Ramos (cell line): ENCODE data around the gene KCNG4.
"Not testable (repeated sequence)": the region's sequence is repeated elsewhere in the genome, so short reads cannot be mapped to it uniquely, and the experiment has no call there.

Source experiments
- in situ Hi-C: fragments of 300-500 bp; cut with MboI; formaldehyde crosslinking; loops from one replicate; pipeline ENCODE4 v1.14.3; 2022; ENCODE audit warnings: low sequenced_read_pairs; ENCODE audit not compliant: unreplicated experiment

KCNG4 gene

GRCh38 chr16:84237994-84238750 is 1.6 kb downstream of the KCNG4 start:
- in situ Hi-C loops = no loop called here

- in situ Hi-C loops = no loop called here
These were observed 3.1 kb downstream of the KCNG4 start for GRCh38 chr16:84236671-84237070.

- in situ Hi-C loops = no loop called here
These were observed 5.2 kb downstream of the KCNG4 start for GRCh38 chr16:84234321-84235241.

GRCh38 chr16:84233748-84234147 is 6.1 kb downstream of the KCNG4 start:
- in situ Hi-C loops = no loop called here

- in situ Hi-C loops = no loop called here
These were observed 6.8 kb downstream of the KCNG4 start for GRCh38 chr16:84232969-84233368.

- in situ Hi-C loops = no loop called here
These were observed 7.8 kb downstream of the KCNG4 start for GRCh38 chr16:84232060-84232459.

GRCh38 chr16:84229471-84229870 is 10.3 kb downstream of the KCNG4 start:
- in situ Hi-C loops = no loop called here

GRCh38 chr16:84228256-84228838 is 11.5 kb downstream of the KCNG4 start:
- in situ Hi-C loops = no loop called here

GRCh38 chr16:84227548-84227947 is 12.3 kb downstream of the KCNG4 start:
- in situ Hi-C loops = no loop called here

- in situ Hi-C loops = no loop called here
These were observed 13.8 kb downstream of the KCNG4 start for GRCh38 chr16:84226026-84226425.

GRCh38 chr16:84225571-84225970 is 14.2 kb downstream of the KCNG4 start:
- in situ Hi-C loops = no loop called here

- in situ Hi-C loops = no loop called here
These were observed 14.7 kb downstream of the KCNG4 start for GRCh38 chr16:84225126-84225525.

GRCh38 chr16:84224554-84224953 is 15.3 kb downstream of the KCNG4 start:
- in situ Hi-C loops = no loop called here

GRCh38 chr16:84223456-84223855 is 16.4 kb downstream of the KCNG4 start:
- in situ Hi-C loops = no loop called here

GRCh38 chr16:84220851-84221250 is 19.0 kb downstream of the KCNG4 start:
- in situ Hi-C loops = no loop called here

GRCh38 chr16:84218956-84219355 is 20.9 kb downstream of the KCNG4 start:
- in situ Hi-C loops = no loop called here

GRCh38 chr16:84218176-84218823 is 21.5 kb downstream of the KCNG4 start:
- in situ Hi-C loops = no loop called here

GRCh38 chr16:84216144-84216543 is 23.7 kb downstream of the KCNG4 start:
- in situ Hi-C loops = not testable (repeated sequence)

- in situ Hi-C loops = no loop called here
These were observed 24.3 kb downstream of the KCNG4 start for GRCh38 chr16:84215531-84215930.

GRCh38 chr16:84214451-84215066 is 25.3 kb downstream of the KCNG4 start:
- in situ Hi-C loops = no loop called here
